Dermis microvascular lymphatic vessel endothelial cell (primary cell): ENCODE measurements around the gene TIRAP. TPM values are rescaled to one million over a fixed set of nuclear protein-coding genes. Genes with fewer than 3 reads are reported as not detected.
"Not testable (repeated sequence)": the region's sequence is repeated elsewhere in the genome, so short reads cannot be mapped to it uniquely, and the experiment has no call there.

ENCODE experiments used
- DNase-seq, 2 donors: peaks; one replicate each; pipeline versions ENCODE4 v3.0.0 to v3.0.0-alpha.2; 2010; ENCODE audit warnings: low read depth in 2 of 2
- total RNA-seq: library from RNA; depleted of rRNA; stranded (reverse); fragments of >200 nt; gene quantifications from 2 replicates; pipeline ENCODE4 v1.2.1, GENCODE V29; 2014

Gene TIRAP
- total RNA-seq = 4.7 and 5.7 TPM in 2 replicates

- peak in 1 of 2 donors; percentile 58 for DNase-seq
These were observed at the start of gene TIRAP for GRCh38 chr11:126282736-126283591. TSS of gene TIRAP (plus strand) at chr11:126283093. CDS start at chr11:126290895, 7,802 bp downstream.

GRCh38 chr11:126233391-126233790 is 49.5 kb upstream of the TIRAP start:
- DNase-seq = peak in 1 of 2 donors; percentile 58

DNA sequence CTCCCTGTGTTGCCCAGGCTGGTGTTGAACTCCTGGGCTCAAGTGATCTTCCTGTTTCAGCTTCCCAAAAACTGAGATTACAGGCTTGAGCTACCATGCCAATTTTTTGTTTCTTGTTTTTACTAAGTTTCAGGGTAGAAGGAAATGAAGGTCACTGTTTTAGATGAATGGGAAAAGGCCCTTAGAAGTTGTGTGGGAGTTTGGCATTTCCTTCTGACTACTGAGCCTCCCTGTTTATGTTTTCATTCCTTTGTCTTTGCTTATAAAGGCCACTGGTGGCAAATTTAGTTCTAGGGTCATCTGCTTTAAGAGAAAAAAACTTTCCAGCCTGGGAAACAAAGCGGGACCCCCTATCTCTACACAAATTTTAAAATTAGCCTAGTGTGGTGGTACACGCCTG is 36.3 kb upstream of the TIRAP start:
- DNase-seq = peak in 1 of 2 donors; percentile 86

DNA sequence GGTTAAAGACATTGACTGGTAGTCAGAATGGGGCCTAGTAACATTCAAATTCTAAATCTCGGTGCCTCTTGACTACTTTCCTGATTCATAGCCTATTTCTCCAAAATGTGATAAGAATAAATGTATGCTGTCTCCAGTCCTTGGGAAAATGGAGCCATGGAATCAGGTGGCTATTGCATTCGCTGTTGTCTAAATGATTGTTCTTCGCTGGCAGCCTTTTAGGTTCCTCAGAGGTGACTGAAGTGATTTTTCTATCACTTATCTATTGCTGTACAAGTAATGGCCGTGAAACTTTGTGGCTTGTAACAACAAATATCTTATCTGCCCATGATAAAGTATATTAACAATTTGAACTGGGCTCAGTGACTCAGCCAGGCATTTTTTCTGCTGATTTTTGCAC is 29.6 kb upstream of the TIRAP start:
- DNase-seq = no peak

GRCh38 chr11:126254819-126255218 is 28.1 kb upstream of the TIRAP start:
- DNase-seq = no peak

- not testable (repeated sequence) for DNase-seq
These were observed 27.4 kb upstream of the TIRAP start for GRCh38 chr11:126255507-126255906.

- no peak for DNase-seq
These were observed 26.7 kb upstream of the TIRAP start for GRCh38 chr11:126256216-126256615.

DNA sequence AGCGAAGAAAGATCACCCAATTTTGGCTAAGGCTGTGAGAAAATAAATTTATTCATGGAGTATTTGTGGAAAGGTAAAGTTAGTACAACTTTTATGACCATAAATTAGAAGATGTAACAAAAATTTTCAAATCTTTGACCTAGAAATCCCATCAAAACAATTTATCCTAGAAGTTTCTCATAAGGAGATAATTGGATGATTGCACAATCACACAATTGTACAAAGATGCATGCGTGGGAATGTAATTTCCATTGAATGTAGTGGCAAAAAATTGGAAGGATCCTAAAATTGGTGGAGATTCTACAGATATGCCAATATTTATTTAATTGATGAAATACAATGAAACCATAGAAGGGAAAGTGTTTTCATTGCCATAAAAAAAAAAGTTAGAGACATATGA is 25.7 kb upstream of the TIRAP start:
- no peak for DNase-seq

GRCh38 chr11:126257764-126258163 is 25.1 kb upstream of the TIRAP start:
- peak in 1 of 2 donors; percentile 18 for DNase-seq

- DNase-seq = no peak
These were observed 20.7 kb upstream of the TIRAP start for GRCh38 chr11:126262216-126262615.

GRCh38 chr11:126263489-126263888 is 19.4 kb upstream of the TIRAP start:
- DNase-seq = no peak

- DNase-seq = peak in 1 of 2 donors; percentile 46
These were observed 17.1 kb upstream of the TIRAP start for GRCh38 chr11:126265811-126266210.

GRCh38 chr11:126267650-126268049 is 15.2 kb upstream of the TIRAP start:
- no peak for DNase-seq

GRCh38 chr11:126268361-126268707 is 14.6 kb upstream of the TIRAP start:
- DNase-seq = no peak

DNA sequence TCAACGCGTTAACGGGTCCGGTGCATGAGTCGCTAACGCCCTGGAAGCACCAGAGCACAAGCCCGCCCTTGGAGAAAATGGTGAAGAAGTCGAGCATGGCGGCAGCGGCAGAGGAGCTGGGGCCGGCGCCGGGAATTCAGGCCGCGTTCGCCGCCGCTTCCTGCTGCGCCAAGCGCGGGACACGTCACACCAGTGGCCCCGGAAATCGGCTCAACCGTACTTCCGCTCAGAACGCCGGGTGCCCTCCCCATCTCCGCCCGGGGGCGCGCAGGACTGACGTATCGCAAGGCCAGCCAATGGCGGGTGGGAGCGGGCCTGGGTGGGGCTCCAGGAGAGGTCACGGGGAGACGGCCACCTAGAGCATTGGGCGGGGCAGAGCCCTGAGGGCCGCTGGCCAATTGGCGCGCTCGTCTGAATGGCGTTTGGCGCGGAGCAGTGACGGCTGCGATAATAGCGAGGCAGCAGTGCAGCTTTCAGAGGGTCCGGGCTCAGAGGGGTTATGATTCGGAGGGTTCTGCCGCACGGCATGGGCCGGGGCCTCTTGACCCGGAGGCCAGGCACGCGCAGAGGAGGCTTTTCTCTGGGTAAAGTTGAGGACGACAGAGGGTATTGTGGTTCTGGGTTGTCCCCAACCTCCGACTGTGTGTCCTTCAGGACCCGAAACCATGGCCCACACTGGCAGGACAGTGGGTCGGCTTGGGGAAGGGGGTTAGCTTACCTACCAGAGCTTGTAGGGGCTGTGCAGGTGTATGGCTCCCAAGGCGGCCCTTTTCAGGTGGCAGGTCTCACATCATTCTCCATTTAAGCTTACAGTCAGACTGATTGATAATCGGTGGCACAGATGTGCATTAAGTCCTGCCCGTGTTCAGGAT is 13.9 kb upstream of the TIRAP start, which contains the start of the genes FOXRED1 and SRPRA:
Gene FOXRED1 (plus strand): TSS at position 447 of the 872 bp plus-strand sequence. CDS start 53 bp downstream, at position 500.
Gene SRPRA (minus strand): TSS at position 188 of the 872 bp plus-strand sequence. CDS start 91 bp downstream, at position 97.
- peak; percentile 95 to 99 for DNase-seq

DNA sequence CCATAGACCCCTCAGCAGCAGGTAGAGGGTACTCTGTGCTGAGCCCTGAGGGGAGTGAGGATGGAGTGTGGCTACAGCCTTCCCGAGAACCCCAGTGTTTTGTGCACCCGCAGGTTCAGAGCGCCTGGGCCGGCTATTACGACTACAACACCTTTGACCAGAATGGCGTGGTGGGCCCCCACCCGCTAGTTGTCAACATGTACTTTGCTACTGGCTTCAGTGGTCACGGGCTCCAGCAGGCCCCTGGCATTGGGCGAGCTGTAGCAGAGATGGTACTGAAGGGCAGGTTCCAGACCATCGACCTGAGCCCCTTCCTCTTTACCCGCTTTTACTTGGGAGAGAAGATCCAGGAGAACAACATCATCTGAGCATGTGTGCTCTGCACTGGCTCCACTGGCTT is 5.6 kb upstream of the TIRAP start:
- DNase-seq = no peak

DNA sequence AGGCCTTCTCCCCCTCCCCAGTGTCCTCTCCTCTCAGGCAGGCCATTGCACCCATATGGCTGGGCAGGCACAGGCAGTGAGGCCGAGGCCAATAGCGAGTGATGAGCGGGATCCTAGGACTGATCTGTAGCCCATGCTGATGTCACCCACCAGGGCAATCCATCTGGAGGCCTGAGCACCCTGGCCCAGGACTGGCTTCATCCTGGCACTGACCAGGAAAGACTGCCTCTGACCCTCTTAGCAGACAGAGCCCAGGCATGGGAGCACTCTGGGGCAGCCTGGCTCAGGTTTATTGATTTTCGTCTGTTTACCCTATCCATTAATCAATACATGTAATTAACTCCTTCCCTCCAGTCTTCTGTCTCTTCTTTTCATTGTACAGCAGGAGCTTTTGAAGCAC is 5.1 kb upstream of the TIRAP start:
- no peak for DNase-seq

GRCh38 chr11:126279191-126279590 is 3.7 kb upstream of the TIRAP start:
- no peak for DNase-seq

- no peak for DNase-seq
These were observed 2.3 kb upstream of the TIRAP start for GRCh38 chr11:126280595-126280994.

DNA sequence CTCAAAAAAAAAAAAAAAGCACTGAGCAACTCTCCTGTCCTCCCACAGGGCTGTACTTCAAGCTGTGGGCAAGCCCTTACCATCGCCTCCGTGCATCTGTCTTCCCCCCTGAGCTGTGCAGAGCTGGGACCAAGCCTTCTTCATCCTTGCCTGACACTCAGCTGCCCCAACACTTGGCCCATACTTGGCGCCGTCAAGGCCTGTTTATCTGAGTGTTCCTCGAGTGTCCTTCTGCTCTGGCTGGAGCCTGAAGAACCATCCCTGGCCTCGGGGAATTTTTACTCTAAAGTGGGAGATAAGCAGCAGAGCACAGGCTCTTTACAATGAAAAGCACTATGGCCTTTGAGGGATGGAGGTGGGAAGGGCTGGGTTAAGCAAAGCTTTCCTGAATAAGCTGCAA is 1.6 kb upstream of the TIRAP start:
- no peak for DNase-seq

GRCh38 chr11:126281666-126282175 is 1.2 kb upstream of the TIRAP start:
- no peak for DNase-seq

- peak in 1 of 2 donors; percentile 29 for DNase-seq
These were observed 545 bp upstream of the TIRAP start for GRCh38 chr11:126282361-126282735.
